ENCODE data around the gene ADCY9. TPM values are rescaled to one million over a fixed set of nuclear protein-coding genes. Genes with fewer than 3 reads are reported as not detected.

ADCY9 gene
- total and polyA plus RNA-seq, 12 donors = 11.5 to 57.6 (median 42.7) TPM

DNA sequence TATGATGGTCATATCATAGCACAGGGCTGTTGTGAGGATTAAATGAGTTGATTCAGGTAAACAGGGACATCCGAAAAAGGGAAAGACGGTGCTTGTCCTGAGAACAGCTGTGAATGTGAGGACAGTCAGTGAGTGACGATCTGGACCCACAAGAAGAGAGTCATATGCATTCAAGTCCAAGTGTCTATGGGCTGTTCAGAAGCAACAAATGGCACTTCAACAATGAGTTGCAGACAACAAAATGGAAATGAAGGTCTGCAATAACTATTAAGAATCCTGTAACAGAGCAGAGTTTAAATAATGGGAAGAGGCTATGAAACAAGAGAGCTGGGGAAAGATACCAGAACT, 100.3 kb downstream of the ADCY9 start:
- Histone ChIP-seq H3K9me3 (no peaks in the 10 kb centered on the region), H3K36me3 (no peaks in the 10 kb centered on the region), H3K4me3 (no peak overlapping the region), H3K27ac (no peak overlapping the region), H3K27me3 (no peaks in the 10 kb centered on the region), H3K4me1 (peaks cover 3 to 36% (median 14%) of the 10 kb centered on the region in 9 donors)
- no peak for DNase-seq
- ATAC-seq = no peak
- intact Hi-C loops (cut with DNase I) = no loop called here
- TF ChIP-seq, protein P1, sequence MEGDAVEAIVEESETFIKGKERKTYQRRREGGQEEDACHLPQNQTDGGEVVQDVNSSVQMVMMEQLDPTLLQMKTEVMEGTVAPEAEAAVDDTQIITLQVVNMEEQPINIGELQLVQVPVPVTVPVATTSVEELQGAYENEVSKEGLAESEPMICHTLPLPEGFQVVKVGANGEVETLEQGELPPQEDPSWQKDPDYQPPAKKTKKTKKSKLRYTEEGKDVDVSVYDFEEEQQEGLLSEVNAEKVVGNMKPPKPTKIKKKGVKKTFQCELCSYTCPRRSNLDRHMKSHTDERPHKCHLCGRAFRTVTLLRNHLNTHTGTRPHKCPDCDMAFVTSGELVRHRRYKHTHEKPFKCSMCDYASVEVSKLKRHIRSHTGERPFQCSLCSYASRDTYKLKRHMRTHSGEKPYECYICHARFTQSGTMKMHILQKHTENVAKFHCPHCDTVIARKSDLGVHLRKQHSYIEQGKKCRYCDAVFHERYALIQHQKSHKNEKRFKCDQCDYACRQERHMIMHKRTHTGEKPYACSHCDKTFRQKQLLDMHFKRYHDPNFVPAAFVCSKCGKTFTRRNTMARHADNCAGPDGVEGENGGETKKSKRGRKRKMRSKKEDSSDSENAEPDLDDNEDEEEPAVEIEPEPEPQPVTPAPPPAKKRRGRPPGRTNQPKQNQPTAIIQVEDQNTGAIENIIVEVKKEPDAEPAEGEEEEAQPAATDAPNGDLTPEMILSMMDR (IDR thresholded peaks at IDR 0.05) = no peak
- 79 to 85% methylated on average over 3 of the region's 3 CpGs for WGBS, 2 donors

DNA sequence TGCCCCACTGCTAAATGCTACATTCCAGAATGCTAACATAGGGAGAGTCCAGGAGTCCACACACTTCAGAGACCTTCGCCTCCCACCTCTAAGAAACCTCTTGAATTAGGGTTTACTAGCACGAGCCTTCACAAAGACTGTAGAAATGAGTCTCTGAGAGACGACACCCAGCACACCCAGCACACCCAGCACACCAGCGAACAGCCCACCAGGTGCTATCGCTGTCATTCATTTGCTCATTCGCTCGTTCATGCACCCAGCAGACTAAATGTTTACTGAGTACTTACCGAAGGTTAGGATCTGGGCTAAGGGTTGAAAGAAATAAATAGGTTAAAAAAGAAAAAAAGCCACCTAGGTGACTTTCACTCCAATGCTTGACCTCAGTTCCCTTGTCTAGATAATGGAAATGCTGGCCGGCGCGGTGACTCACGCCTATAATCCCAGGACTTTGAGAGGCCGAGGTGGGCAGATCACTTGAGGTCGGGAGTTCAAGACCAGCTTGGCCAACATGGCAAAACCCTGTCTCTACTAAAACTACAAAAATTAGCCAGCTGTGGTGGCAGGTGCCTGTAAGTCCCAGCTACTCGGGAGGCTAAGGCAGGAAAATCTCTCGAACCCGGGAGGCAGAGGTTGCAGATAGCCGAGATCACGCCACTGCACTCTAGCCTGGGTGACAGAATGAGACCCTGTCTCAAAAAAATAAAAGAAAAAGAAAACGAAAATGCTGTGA, 100.8 kb downstream of the ADCY9 start:
- WGBS, 2 donors = 89 to 91% methylated on average over 20 of the region's 20 CpGs
- Histone ChIP-seq H3K4me1 (peaks cover 3 to 42% (median 19%) of the 10 kb centered on the region in 9 donors), H3K27me3 (no peaks in the 10 kb centered on the region), H3K36me3 (no peaks in the 10 kb centered on the region), H3K27ac (no peak overlapping the region), H3K9me3 (no peaks in the 10 kb centered on the region), H3K4me3 (no peak overlapping the region)
- ATAC-seq = no peak
- TF ChIP-seq, protein P1 (IDR thresholded peaks at IDR 0.05) = no peak
- no peak for DNase-seq
- intact Hi-C loops (cut with DNase I) = no loop called here

DNA sequence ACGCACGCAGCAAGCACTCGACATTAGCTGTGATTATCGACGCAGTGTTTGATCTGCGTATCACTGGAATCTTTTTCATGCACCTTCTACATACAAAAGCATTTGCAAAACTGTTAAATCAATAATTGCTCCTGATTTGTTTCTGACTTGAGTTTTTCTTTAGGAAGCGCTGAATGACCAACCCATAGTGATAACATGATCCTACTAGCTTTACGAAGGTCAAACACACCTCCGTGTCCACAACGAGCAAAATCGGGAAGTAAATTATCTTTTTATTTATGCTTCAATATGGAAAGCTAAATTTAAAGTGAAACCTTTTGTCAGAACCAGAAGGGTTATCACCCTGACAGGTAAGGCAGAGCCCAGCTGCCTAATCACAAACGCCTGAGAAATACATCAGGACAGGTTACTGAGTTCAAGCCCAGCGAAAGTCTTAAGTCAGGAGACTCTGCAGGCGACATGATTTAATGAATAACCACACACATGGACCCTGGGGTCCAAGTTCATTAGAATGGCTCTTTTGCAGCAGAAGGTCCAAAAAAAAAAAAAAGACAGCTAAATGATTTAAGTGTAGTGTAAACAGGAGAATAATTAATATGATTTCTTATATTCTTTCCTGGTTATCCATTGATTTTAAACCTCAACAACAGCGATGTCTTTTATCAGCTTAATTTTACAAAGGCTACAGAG, 104.2 kb downstream of the ADCY9 start:
- H3K4me3 ChIP-seq = no peak overlapping the region
- H3K9me3 ChIP-seq = no peaks in the 10 kb centered on the region
- TF ChIP-seq, protein P1 (IDR thresholded peaks at IDR 0.05) = no peak
- no peak for DNase-seq
- ATAC-seq = no peak
- H3K4me1 ChIP-seq = peaks cover 0 to 35% (median 16%) of the 10 kb centered on the region in 9 donors
- WGBS, 2 donors = 92 to 93% methylated on average over 15 of the region's 15 CpGs
- no peaks in the 10 kb centered on the region for H3K36me3 ChIP-seq
- H3K27me3 ChIP-seq = no peaks in the 10 kb centered on the region
- no peak overlapping the region for H3K27ac ChIP-seq
- intact Hi-C loops (cut with DNase I) = loop anchor here in 1 of 10 donors (5.0 kb wide), 1 partner anchor 60 kb away; no protein-coding TSS in a partner anchor

DNA sequence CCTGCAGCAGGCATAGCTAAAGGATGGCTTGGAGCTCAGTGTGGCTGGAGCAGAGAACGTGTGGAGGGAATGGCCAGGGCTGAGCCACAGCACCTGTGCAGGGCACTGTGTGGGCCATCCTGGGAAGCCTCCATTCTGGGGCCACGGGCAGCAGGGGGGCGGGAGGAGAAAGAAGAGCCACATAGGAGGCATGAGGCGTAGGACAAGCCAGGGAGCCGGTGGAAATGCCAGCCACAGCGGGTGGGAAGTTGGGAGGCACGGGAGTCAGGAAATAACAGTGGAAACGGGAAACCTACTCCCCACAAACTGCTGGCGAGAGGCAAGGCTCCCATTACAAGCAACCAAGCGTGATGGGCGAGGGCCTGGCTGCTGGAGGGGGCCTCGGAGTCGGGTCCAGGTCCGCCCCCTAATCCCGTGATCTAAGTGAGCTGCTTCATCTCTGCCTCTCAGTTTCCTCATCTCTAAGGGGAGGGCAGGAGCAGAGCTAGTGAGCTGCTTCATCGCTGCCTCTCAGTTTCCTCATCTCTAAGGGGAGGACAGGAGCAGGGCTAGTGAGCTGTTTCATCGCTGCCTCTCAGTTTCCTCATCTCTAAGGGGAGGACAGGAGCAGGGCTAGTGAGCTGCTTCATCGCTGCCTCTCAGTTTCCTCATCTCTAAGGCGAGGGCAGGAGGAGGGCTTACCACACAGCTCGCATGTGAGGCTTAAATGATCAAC, 104.9 kb downstream of the ADCY9 start:
- ATAC-seq (peak in 6 of 8 donors; percentile 23 to 60 (median 35)), DNase-seq (no peak)
- intact Hi-C loops (cut with DNase I) = loop anchor here in 1 of 10 donors (5.0 kb wide), 1 partner anchor 59 kb away; no protein-coding TSS in a partner anchor
- Histone ChIP-seq H3K27ac (peak overlapping the region in 2 of 10 donors; percentile 33 to 37), H3K36me3 (no peaks in the 10 kb centered on the region), H3K9me3 (no peaks in the 10 kb centered on the region), H3K27me3 (no peaks in the 10 kb centered on the region), H3K4me3 (peak overlapping the region in 1 of 10 donors; percentile 16), H3K4me1 (peaks cover 0 to 35% (median 16%) of the 10 kb centered on the region in 9 donors)
- 67 to 68% methylated on average over 20 of the region's 20 CpGs for WGBS, 2 donors
- TF ChIP-seq, protein P1 (IDR thresholded peaks at IDR 0.05) = no peak
